Stimulated activated CD8-positive, alpha-beta memory T cell treated with anti-CD3 and anti-CD28 coated beads, Interleukin-4, amount 100 ng/mL, for 48 hours (primary cell): ENCODE data around the gene ZDHHC3.

Experiments used
- DNase-seq: peaks from one replicate; pipeline ENCODE4 v3.0.0-alpha.2; 2020

ZDHHC3 gene

DNA sequence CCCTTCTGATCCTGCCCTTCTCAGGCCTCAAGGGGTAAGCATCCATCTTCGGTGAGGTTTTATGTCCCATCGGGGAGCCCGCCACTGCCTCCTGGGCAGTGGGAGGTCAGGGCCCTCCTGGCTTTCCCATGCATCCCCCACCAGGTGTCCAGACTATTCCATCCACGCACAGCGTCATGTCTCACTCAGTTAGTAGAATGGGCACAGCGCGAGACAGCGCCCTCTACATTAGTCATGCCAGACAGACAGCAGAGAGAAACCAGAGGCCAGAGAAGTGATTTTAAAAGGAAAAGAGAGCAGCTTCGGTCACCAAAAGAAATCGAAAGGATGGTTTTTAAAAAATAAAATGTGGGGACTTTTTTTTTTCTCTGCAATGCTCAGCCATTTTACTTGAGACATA lies 49.8 kb downstream of the ZDHHC3 start:
- no peak for DNase-seq

GRCh38 chr3:44924457-44925084 lies 51.4 kb downstream of the ZDHHC3 start:
- no peak for DNase-seq

DNA sequence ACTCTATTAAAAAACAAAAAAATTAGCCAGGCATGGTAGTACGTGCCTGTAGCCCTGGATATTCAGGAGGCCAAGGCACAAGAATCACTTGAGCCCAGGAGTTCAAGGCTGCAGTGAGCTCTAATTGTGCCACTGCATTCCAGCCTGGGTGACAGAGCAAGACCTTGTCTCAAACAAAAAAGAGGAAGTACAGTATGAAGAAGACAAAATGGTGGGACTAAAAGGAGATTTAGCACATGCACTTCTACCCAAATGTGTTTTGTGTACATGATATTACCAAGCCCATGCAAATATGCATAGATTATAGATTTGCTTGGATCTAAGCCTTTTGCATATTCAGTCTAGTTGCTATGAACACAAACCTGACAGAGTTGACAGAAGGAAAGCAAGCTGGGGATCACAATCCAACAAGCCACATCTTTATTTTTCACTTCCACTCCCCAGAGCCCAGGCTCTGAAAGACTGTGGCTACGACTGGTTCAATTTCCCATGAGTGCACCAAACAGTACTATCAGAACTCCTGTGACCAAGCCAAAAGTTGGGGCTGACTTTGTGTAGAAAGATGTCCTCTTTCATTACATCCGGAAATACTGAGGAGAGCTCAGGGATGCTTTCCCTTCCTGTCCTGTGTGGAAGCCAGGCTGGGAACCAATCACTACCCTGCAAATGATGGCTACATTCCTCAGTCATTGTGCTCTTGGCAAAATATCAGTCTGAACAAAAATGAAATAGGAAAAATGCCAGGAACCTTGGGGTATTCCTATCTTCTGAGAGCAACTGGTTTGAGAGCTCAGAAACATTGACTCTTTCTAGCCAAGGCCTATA lies 52.1 kb downstream of the ZDHHC3 start:
- no peak for DNase-seq

DNA sequence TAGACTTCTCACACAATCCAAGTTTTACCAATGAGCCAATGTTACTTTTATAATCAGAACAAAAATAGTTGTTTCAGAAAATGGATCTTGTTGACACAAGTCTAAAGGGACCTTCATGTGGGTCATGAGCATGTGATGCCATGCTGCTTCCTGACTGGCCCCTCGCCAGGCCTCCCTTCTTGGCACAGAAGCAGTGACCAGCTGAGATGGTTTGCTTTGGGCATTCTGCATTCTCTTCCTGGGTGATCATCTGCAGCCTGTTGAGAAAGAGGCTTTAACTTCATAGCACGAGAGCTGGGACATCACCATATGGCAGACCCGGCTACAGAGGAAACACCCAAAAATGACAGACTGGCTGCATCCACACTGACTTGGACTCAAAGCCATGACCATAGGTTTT lies 55.9 kb downstream of the ZDHHC3 start:
- no peak for DNase-seq

DNA sequence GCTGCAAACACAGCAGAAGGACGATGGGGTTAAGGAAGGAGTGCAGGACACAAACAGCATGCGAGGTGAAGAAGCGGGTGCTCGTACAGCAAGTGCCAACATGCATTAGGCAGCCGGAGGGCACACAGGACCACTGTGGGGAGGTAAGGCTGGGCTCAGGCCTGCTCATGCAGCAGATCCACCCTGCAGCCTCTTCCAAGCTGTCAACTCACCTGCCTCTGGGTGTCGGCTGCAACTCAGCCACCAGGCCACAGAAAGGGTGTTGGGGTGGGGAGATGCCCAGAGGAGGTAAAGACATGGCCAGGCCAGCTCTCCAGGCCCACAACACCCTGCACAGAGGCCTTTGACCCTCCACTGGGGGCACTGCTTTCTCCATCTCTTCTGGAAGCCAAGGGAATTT lies 57.4 kb downstream of the ZDHHC3 start:
- no peak for DNase-seq

- no peak for DNase-seq
Measured at GRCh38 chr3:44918087-44918486, 57.9 kb downstream of the ZDHHC3 start.

- no peak for DNase-seq
Measured at GRCh38 chr3:44915702-44916438, 60.1 kb downstream of the ZDHHC3 start.

GRCh38 chr3:44914936-44915335 lies 61.0 kb downstream of the ZDHHC3 start:
- DNase-seq, result no peak

GRCh38 chr3:44913868-44914468 lies 62.0 kb downstream of the ZDHHC3 start:
- DNase-seq, result peak; percentile 77

DNA sequence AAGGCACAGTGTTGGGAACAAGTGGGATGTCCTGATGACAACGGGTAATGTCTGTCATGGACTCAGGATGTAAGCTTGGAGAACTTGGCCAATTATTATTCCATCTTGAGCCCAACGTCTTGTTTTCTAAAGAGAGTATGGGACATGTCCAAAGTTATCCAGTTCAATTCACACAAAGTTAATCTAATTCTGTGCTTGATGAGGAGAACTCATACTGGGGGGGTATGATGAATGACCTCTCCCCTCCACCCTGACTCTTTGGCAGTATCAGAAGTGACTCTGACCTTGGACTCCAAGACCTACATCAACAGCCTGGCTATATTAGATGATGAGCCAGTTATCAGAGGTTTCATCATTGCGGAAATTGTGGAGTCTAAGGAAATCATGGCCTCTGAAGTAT lies 65.3 kb downstream of the ZDHHC3 start:
- DNase-seq, result no peak

DNA sequence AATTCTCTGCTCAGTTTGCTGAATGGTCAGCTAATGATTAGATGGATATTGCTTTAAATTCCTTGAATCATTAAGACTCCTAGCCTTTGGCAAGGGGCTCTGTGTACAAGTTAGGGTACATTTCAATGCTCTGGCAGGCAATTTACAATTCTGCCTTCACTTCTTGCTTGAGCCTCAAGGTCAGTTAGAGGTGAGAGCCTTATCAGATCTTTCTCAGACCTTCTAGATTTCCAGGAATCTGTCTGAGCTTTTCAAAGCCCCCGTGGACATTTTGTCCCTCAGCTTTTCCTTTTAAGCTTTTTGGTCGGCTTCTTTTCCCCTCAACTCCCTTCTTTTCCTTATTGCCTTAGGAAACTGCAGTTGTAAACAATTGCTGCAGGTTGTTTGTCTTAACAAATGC lies 66.9 kb downstream of the ZDHHC3 start:
- no peak for DNase-seq

DNA sequence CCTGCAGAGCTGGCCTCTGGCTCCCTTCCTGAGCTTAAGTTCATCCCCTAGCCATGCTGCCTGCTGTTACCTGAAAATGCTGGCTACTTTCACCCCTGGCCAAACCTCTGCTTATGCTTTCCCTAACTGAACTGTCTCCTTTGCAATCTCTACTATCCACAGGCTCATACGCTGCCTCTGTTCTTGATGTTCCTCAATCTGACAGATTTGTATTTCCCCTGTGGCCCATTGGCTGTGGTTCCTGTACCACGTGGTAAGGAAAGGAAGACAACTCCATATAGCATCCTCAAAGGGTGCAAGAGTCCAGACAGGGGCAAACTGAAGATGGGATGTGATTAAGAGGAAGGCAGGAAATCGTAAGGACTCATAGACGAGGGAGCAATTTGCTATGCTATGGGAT lies 68.4 kb downstream of the ZDHHC3 start:
- no peak for DNase-seq

DNA sequence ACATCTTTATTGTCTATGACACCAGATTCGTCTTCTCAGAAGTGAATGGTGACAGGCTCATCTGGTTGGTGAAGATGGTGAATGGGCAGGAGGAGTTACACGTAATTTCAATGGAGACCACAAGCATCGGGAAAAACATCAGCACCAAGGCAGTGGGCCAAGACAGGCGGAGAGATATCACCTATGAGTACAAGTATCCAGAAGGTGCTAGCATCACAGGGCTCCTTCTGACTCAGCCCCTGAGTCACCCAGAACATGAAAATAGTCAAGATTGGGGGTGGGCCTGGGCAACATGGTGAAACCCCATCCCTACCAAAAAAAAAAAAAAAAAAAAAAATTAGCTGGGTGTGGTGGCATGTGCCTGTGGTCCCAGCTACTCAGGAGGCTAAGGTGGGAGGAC lies 69.0 kb downstream of the ZDHHC3 start:
- DNase-seq, result peak; percentile 34

DNA sequence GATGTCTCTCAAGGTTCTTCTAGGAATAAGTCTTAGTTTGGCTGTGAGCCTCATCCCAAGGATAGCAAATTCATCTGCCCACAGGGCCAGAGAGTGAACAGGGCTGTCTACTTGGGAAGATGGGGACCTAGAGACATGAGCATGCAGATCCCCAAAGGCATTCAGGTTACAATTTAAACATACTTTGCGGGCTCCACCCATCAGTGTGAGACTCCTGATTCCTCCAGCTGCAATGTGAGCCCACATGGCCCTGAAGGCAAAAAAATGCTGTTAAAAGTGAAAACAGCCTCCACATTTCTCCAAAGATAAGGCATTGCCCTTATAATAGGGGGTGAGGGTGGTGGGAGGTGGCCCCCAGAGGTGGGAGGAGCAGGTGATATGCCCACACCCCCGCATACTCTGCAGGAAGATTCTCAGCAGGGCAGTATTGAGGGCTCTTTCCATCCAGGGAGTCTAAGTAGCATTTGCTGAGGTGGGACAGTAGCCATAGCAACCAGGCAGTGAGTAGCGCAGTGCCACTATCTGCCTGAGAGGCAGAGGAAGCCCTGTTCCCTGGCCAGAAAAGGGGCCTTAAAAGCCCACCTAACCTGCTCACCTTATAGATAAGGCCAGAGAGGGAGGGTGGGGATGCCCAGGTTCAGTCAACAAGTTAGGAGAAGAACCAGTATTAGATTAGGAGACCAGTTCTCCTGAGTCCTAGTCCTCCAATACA lies 70.4 kb downstream of the ZDHHC3 start:
- DNase-seq, result no peak

- DNase-seq, result no peak
Measured at GRCh38 chr3:44903751-44904150, 72.2 kb downstream of the ZDHHC3 start.

GRCh38 chr3:44903314-44903713 lies 72.7 kb downstream of the ZDHHC3 start:
- DNase-seq, result no peak

DNA sequence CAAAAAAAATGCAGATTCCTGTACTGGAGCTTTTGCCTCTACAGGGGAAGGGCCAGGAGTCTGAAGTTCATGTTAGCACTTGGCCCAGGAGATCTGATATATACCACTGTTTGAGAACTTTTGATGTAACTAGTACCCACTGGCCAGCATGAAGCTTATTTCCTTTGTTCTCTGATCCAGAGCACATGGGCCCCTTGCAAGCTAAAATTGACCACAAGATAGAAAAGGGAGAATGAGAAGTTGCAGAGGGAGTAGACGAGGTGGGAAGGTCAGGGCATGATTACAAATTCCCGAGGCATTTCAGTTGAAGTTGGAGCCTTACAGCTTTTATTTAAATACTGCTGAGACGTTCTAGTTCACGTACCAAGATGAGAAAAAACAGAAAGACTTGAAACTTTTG lies 73.3 kb downstream of the ZDHHC3 start:
- DNase-seq, result no peak

DNA sequence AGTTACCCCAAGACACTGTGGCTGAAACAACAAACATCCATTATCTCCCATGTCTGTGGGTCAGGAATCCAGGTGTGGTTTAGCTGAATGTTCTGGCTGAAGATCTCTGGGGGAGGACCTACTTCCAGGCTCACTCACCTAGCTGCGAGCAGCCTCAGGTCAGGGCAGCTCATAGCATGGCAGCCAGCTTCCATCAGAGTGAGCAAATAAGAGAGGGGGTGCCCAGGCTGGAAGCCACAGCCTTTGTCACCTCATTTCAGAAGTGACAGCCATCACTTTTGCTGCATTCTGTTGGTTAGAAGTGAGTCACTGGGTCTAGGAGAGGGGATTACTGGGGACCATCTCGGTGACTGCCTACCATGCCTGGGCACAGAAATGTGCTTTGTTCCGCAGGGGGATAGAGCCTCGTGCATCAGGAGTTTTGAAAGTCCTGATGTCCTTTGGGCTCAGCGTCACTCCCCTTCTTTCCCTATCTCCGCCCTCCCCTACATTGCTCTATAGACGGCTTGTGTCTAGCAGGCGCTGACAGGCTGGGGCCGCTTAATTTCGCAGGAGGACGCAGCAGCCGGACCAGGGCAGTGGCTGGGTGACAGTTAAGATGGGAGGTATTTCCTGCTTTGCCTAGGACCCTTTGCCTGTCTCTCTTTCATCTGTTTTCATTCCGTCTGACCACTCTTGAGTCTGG lies 76.1 kb downstream of the ZDHHC3 start:
- DNase-seq, result no peak

GRCh38 chr3:44896440-44896839 lies 79.5 kb downstream of the ZDHHC3 start:
- no peak for DNase-seq

DNA sequence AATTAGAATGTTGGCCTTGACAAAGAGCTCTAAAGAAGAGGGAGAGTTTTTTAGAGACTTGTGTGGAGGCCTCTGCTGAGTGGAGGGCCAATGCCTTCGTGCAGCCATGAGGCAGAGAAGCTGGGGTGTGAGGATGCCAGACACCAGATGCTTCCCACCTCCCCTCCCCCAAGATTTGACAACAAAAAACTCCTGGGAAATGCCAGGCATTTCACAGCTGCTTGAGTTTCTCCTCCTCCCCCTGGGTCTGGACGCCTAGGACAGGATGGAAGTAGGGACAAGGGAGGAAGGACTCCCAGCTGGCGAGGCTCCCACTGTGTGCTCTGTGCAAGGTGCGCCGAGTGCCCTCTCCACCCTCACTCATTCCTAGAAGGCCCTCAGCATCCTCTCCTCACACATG lies 81.5 kb downstream of the ZDHHC3 start:
- DNase-seq, result no peak

DNA sequence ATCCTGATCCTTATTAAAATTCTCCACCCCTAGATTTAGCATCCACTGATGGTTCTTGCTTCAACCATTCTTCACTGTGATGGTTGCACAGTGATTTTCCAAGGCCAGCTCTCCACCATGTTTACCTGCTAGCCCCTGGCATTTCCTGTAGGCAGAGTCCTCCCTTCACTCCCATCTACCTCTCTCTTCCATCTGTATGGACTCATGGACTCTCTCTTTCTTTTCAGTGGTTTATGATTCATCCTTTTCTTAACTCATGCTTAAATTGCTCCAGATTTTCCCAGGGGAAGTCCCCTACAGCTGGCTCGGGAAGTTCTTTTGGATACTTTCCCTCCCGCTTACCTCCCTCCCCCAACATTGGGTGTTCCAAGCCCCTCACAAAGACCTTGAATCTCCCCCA lies 82.9 kb downstream of the ZDHHC3 start:
- DNase-seq, result no peak

GRCh38 chr3:44892689-44893088 lies 83.3 kb downstream of the ZDHHC3 start:
- DNase-seq, result no peak
